Measurements from ENCODE around the gene YY1AP1. TPM values are rescaled to one million over a fixed set of nuclear protein-coding genes. Genes with fewer than 3 reads are reported as not detected.
"Not testable (repeated sequence)": the region's sequence is repeated elsewhere in the genome, so short reads cannot be mapped to it uniquely, and the experiment has no call there.

YY1AP1 gene
- total and polyA plus RNA-seq, 4 donors, result 79.6 to 267 (median 97.2) TPM

DNA sequence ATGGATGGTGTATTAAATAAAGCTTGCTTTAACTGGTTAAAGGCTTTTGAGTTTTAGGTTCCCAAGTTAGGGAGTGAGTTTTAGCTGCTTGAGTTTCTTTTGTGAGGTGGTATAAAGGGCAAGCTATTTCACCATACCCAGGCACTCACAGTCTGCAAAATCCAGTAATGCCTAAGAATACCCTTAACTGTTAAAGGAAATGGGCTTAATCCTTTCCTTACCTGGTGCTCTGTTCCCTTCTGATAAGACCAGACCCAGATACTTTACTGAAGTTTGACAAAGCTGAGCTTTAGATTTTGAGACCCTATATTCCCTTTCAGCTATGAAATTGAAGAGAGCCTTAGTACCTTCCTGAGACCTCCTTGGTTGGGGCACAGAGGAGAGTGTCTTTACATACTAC is 48.2 kb downstream of the YY1AP1 start:
- H3K4me1 ChIP-seq (ENCODE audit: control insufficient read depth, insufficient read depth, low read length), result peaks cover 10% of the 10 kb centered on the region
- no peak overlapping the region for H3K27ac ChIP-seq (ENCODE audit: low read depth, low read length)
- H3K4me3 ChIP-seq (ENCODE audit: low read depth, low read length), result no peak overlapping the region
- H3K36me3 ChIP-seq (ENCODE audit: control insufficient read depth, insufficient read depth, low read length), result no peaks in the 10 kb centered on the region
- no peaks in the 10 kb centered on the region for H3K27me3 ChIP-seq (ENCODE audit: control insufficient read depth, insufficient read depth, low read length)
- peaks cover 6% of the 10 kb centered on the region for H3K9me3 ChIP-seq (ENCODE audit: control insufficient read depth, insufficient read depth, low read length)
- no peak for DNase-seq (ENCODE audit: low read depth in 4 of 6, low spot score in 6 of 6)

DNA sequence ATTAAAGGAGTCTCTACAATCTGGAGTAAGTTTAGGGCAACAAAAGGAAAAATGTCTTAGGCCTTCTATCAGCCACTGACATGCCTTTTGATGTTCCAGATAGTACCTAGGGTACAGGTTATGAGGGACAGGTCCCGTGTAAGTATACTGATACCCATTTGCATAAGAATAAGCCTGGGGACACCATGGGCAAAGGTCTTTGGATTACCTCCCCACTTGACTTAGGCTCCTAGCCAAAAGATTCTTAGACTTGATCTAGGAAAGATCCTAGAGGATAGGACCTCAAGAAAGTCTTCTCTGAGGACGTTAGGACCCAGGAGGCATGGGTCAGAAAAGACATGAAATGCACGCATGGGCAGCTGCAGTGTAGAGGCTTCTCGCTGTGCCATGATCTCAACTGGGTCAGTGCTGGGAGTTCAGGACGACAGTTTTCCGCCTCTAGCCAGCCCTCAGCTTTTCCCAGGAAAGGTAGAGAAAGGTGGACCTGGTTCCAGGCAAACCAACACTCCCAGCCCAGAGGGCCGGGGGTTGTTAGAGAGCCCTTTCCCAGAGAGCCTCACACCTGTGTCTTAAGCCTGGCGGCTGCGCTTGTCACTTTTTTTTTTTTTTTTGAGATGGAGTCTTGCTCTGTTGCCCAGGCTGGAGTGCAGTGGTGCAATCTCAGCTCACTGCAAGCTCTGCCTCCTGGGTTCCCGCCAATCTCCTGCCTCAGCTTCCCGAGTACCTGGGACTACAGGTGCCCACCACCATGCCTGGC is 52.0 kb downstream of the YY1AP1 start:
- no peak for DNase-seq (ENCODE audit: low read depth in 4 of 6, low spot score in 6 of 6)
- 100% methylated on average over 6 of the region's 11 CpGs for WGBS (ENCODE audit: insufficient coverage)
- no peak overlapping the region for H3K4me3 ChIP-seq (ENCODE audit: low read depth, low read length)
- no peaks in the 10 kb centered on the region for H3K36me3 ChIP-seq (ENCODE audit: control insufficient read depth, insufficient read depth, low read length)
- H3K9me3 ChIP-seq (ENCODE audit: control insufficient read depth, insufficient read depth, low read length), result no peaks in the 10 kb centered on the region
- H3K27ac ChIP-seq (ENCODE audit: low read depth, low read length), result no peak overlapping the region
- no peaks in the 10 kb centered on the region for H3K4me1 ChIP-seq (ENCODE audit: control insufficient read depth, insufficient read depth, low read length)
- no peaks in the 10 kb centered on the region for H3K27me3 ChIP-seq (ENCODE audit: control insufficient read depth, insufficient read depth, low read length)

DNA sequence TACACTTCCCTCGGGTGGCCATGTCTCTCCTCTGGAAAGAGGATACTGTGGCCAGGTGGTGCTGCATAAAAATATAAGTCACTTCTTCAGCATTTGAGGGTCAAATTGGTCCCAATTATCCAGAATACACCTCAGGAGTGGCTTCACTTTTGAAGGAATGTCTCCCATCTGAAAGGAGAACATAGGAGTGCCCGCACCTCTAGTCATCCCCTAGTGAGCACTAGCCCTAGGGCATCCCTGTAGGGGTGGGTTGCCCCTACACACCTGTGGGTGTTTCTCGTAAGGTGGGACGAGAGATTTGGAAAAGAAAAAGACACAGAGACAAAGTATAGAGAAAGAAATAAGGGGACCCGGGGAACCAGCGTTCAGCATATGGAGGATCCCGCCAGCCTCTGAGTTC is 62.1 kb downstream of the YY1AP1 start:
- H3K4me3 ChIP-seq (ENCODE audit: low read depth, low read length); H3K9me3 ChIP-seq (ENCODE audit: control insufficient read depth, insufficient read depth, low read length); DNase-seq (ENCODE audit: low read depth in 4 of 6, low spot score in 6 of 6); H3K36me3 ChIP-seq (ENCODE audit: control insufficient read depth, insufficient read depth, low read length); H3K27ac ChIP-seq (ENCODE audit: low read depth, low read length); H3K4me1 ChIP-seq (ENCODE audit: control insufficient read depth, insufficient read depth, low read length); H3K27me3 ChIP-seq (ENCODE audit: control insufficient read depth, insufficient read depth, low read length): not testable (repeated sequence)
- WGBS (ENCODE audit: insufficient coverage), result no CpG with 5 or more reads among the region's 7 CpGs

DNA sequence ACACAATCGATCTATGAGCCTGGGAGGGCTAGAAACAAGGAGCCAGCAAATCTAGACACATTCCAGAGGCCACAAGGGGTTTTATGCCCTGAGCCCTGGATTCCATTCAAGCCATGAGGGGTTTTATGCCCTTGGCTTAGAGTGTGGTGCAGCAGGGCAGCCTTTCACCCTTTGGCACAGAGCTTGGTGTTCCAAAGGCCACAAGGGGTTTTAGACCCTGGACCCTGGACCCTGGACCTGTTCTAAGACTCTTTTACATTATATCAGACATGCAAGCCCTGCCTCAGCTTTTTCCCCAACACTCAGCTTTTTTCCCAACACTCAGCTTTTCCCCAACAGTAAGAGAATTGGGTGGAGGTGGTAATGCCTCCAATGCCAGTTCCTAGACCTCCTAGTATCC is 65.2 kb downstream of the YY1AP1 start:
- Histone ChIP-seq H3K9me3 (ENCODE audit: control insufficient read depth, insufficient read depth, low read length) (no peaks in the 10 kb centered on the region), H3K27me3 (ENCODE audit: control insufficient read depth, insufficient read depth, low read length) (no peaks in the 10 kb centered on the region), H3K36me3 (ENCODE audit: control insufficient read depth, insufficient read depth, low read length) (no peaks in the 10 kb centered on the region), H3K4me3 (ENCODE audit: low read depth, low read length) (no peak overlapping the region), H3K27ac (ENCODE audit: low read depth, low read length) (no peak overlapping the region), H3K4me1 (ENCODE audit: control insufficient read depth, insufficient read depth, low read length) (no peaks in the 10 kb centered on the region)
- no CpG with 5 or more reads among the region's 1 CpG for WGBS (ENCODE audit: insufficient coverage)
- no peak for DNase-seq (ENCODE audit: low read depth in 4 of 6, low spot score in 6 of 6)

DNA sequence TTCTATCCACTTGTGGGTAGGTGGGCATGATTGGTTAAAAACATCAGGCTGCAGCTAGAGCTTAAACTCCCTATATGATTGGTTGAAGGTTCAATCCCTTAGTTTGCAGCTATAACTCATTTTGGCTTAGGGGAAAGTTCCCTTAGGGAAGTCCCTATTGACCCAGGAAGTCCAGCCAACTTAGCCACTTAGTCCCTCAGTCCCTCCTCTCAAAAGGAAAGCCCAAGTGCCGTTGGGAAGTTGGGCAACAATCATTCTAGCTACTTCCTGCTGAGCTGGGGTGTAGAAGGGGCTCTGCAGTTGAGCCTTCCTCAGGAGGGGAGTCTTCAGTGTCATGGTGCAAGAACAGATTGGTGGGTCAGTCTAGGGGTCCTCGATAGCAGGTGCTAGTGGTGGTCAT is 66.4 kb downstream of the YY1AP1 start:
- DNase-seq (ENCODE audit: low read depth in 4 of 6, low spot score in 6 of 6), result no peak
- WGBS (ENCODE audit: insufficient coverage), result 80% methylated on average over 1 of the region's 2 CpGs
- Histone ChIP-seq H3K9me3 (ENCODE audit: control insufficient read depth, insufficient read depth, low read length) (no peaks in the 10 kb centered on the region), H3K4me1 (ENCODE audit: control insufficient read depth, insufficient read depth, low read length) (no peaks in the 10 kb centered on the region), H3K36me3 (ENCODE audit: control insufficient read depth, insufficient read depth, low read length) (no peaks in the 10 kb centered on the region), H3K27me3 (ENCODE audit: control insufficient read depth, insufficient read depth, low read length) (no peaks in the 10 kb centered on the region), H3K27ac (ENCODE audit: low read depth, low read length) (no peak overlapping the region), H3K4me3 (ENCODE audit: low read depth, low read length) (no peak overlapping the region)

DNA sequence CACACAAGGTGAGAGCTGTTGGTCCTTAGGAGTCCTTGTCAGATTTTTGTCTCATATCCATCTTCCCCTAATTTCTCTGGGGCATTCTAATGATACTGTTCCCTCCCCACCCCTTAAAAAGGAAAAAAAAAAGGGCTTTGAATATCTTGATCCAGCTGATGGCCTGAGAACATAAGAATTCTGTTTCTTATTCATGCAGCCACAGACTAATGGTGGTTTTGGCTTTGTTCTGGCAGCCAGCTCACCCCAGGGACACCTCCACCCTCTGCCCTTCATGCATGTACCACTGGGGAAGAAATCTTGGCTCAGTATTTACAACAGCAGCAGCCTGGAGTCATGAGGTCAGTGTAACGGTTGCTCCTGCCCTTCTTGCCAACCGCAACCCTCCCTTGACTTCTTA is 75.3 kb downstream of the YY1AP1 start:
- H3K36me3 ChIP-seq (ENCODE audit: control insufficient read depth, insufficient read depth, low read length), result peaks cover 14% of the 10 kb centered on the region
- not testable (repeated sequence) for H3K9me3 ChIP-seq (ENCODE audit: control insufficient read depth, insufficient read depth, low read length); H3K4me1 ChIP-seq (ENCODE audit: control insufficient read depth, insufficient read depth, low read length); H3K4me3 ChIP-seq (ENCODE audit: low read depth, low read length); DNase-seq (ENCODE audit: low read depth in 4 of 6, low spot score in 6 of 6); H3K27me3 ChIP-seq (ENCODE audit: control insufficient read depth, insufficient read depth, low read length); H3K27ac ChIP-seq (ENCODE audit: low read depth, low read length)
- no CpG with 5 or more reads among the region's 2 CpGs for WGBS (ENCODE audit: insufficient coverage)

DNA sequence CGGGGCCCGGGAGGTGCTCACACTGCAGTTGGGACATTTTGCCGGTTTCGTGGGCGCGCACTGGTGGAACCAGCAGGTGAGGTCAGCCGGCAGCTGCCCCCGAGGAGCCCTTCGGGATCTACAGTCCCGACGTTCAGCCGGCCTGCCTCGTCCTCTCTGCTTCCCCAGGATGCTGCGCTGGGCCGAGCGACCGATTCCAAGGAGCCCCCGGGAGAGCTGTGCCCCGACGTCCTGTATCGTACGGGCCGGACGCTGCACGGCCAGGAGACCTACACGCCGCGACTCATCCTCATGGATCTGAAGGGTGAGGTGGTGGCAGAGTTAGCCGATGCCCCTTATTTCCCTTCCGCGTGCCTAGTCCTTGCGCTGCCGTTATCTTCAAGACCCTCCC is 78.3 kb downstream of the YY1AP1 start:
- H3K27ac ChIP-seq (ENCODE audit: low read depth, low read length); H3K27me3 ChIP-seq (ENCODE audit: control insufficient read depth, insufficient read depth, low read length): not testable (repeated sequence)
- WGBS (ENCODE audit: insufficient coverage), result no CpG with 5 or more reads among the region's 33 CpGs

DNA sequence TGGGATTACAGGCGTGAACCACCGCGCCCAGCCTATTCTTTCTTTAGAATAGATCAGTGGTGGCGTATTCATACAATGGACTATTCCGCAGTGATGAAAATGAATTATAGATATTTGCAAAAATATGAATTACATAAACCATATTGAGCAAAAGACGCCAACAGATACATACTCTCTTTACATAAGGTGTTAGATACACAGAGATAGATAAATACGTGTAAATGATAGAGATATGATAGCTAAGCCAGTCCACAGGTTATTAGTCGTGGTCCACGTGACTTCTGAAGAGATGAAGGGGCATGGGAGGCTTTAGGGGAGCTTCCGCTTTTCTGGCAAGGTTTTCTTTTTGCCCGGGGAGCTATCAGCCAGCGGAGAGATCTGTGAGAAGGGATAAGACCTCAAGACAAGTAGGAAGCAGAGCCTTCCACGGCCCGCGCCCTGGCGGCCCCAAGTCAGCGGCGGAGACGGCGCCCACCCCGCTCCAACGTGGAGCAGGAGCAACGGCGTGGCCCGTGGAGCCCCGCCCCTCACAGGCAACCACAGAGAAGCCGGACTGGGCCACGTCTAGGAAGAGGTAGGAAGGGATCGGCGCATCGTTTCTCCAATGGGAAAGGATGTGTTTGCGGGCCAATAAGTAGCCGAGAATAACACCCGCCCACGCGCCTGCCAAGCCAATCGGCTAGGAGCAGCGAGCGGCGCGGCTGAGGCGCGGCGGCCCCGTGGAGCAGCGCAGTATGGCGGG is 78.9 kb downstream of the YY1AP1 start, which contains the start of gene MSTO1:
MSTO1 (plus strand) TSS at position 704 of the 742 bp plus-strand sequence; CDS start at position 735, 31 bp downstream.
- H3K27ac ChIP-seq (ENCODE audit: low read depth, low read length), result peak within 1 kb of the TSS; percentile 75
- peak within 1 kb of the TSS; percentile 77 for H3K4me3 ChIP-seq (ENCODE audit: low read depth, low read length)
- no peaks in the 10 kb centered on the region for H3K27me3 ChIP-seq (ENCODE audit: control insufficient read depth, insufficient read depth, low read length)
- WGBS (ENCODE audit: insufficient coverage), result 0% methylated on average over 27 of the region's 47 CpGs
- peaks cover 11% of the 10 kb centered on the region for H3K36me3 ChIP-seq (ENCODE audit: control insufficient read depth, insufficient read depth, low read length)
- H3K9me3 ChIP-seq (ENCODE audit: control insufficient read depth, insufficient read depth, low read length), result no peaks in the 10 kb centered on the region
- peak; percentile 81 to 99 (median 90) for DNase-seq (ENCODE audit: low read depth in 4 of 6, low spot score in 6 of 6)
- no peaks in the 10 kb centered on the region for H3K4me1 ChIP-seq (ENCODE audit: control insufficient read depth, insufficient read depth, low read length)

More for the DNA sequence above, 78.3 kb downstream of the YY1AP1 start:
- H3K4me1 ChIP-seq (ENCODE audit: control insufficient read depth, insufficient read depth, low read length); DNase-seq (ENCODE audit: low read depth in 4 of 6, low spot score in 6 of 6); H3K9me3 ChIP-seq (ENCODE audit: control insufficient read depth, insufficient read depth, low read length): not testable (repeated sequence)
- Histone ChIP-seq H3K36me3 (ENCODE audit: control insufficient read depth, insufficient read depth, low read length) (peaks cover 14% of the 10 kb centered on the region), H3K4me3 (ENCODE audit: low read depth, low read length) (peak overlapping the region; percentile 77)

Data from spinal cord (tissue), 10 donors.